Measurements from ENCODE around the gene BNIP3. TPM values are rescaled to one million over a fixed set of nuclear protein-coding genes. Genes with fewer than 3 reads are reported as not detected.

The BNIP3 gene
- total and polyA plus RNA-seq, 2 of the 13 experiments (the other 11 are each of a cell fraction or from before 2014, with no cell fraction given): 73.7 to 223 TPM

GRCh38 chr10:131977323-131978096 lies 4.2 kb downstream of the BNIP3 start (continued):
- TF ChIP-seq ZNF646 (CRISPR knock-in tag; IDR thresholded peaks at IDR 0.05) (no peak), ELF1 (CRISPR knock-in tag; IDR thresholded peaks at IDR 0.05) (peak; percentile 61), YY1 (IDR thresholded peaks at IDR 0.05; ENCODE audit: insufficient read depth, insufficient replicate concordance, low read depth, low read length) (no peak), ELF3 (CRISPR knock-in tag; IDR thresholded peaks at IDR 0.05) (peak; percentile 51; the same call in 1 of the 2 replicates), ZSCAN29 (CRISPR knock-in tag; conservative IDR thresholded peaks at IDR 0.05) (no peak), ZNF446 (CRISPR knock-in tag; IDR thresholded peaks at IDR 0.05) (no peak), NFYB (CRISPR knock-in tag; IDR thresholded peaks at IDR 0.05) (no peak)

Data from HepG2 (cell line).